CD14-positive monocyte (primary cell): ENCODE data around the gene AGRP. TPM values are rescaled to one million over a fixed set of nuclear protein-coding genes. Genes with fewer than 3 reads are reported as not detected.

Experiments used
- DNase-seq, 3 donors: peaks; one replicate each; pipeline ENCODE4 v3.0.0-alpha.2; 2011 to 2022
- H2AFZ ChIP-seq: 2 replicates; pipeline ENCODE4 v1.6.0; 2012; ENCODE audit warnings: mild to moderate bottlenecking, low read depth, low read length, inconsistent platforms; ENCODE audit not compliant: insufficient read depth, poor library complexity, severe bottlenecking
- H3K27ac ChIP-seq, 2 donors: 1 replicate in 1 of 2; 2 replicates in 1 of 2; pipeline ENCODE4 v1.5.1; 2012 to 2013; ENCODE audit warnings: low read length in 2 of 2, control low read depth in 1 of 2, inconsistent platforms in 1 of 2, low read depth in 1 of 2, mild to moderate bottlenecking in 1 of 2
- H3K27me3 ChIP-seq, 2 donors: one replicate each; pipeline versions ENCODE4 v1.6.0 to v1.6.1; 2011 to 2013; ENCODE audit warnings: low read length in 2 of 2; ENCODE audit not compliant: control insufficient read depth in 2 of 2, insufficient read depth in 2 of 2
- H3K36me3 ChIP-seq, 2 donors: replicated peaks in 1 of 2; 1 replicate in 1 of 2; 2 replicates in 1 of 2; pipeline versions ENCODE4 v1.5.1 to v1.6.1; 2012 to 2013; ENCODE audit warnings: low read length in 2 of 2, control low read depth in 1 of 2, inconsistent platforms in 1 of 2, mild to moderate bottlenecking in 1 of 2; ENCODE audit not compliant: insufficient read depth in 2 of 2, control insufficient read depth in 1 of 2
- H3K4me1 ChIP-seq, 2 donors: 1 replicate in 1 of 2; 2 replicates in 1 of 2; pipeline versions ENCODE4 v1.5.1 to v1.6.1; 2012 to 2013; ENCODE audit warnings: low read length in 2 of 2, control low read depth in 1 of 2, inconsistent platforms in 1 of 2, mild to moderate bottlenecking in 1 of 2, moderate library complexity in 1 of 2; ENCODE audit not compliant: insufficient read depth in 2 of 2, control insufficient read depth in 1 of 2
- H3K4me2 ChIP-seq: replicated peaks from 2 replicates; pipeline ENCODE3; 2012; ENCODE audit warnings: low read length, moderate library complexity, mild to moderate bottlenecking; ENCODE audit not compliant: poor library complexity, severe bottlenecking; ENCODE audit errors: extremely low read depth
- H3K4me3 ChIP-seq, 3 experiments: fragments of 200-600 bp in 1 of 3; sonication (generic) in 1 of 3; replicated peaks in 1 of 3; 1 replicate in 2 of 3; 2 replicates in 1 of 3; pipeline ENCODE4 v1.5.1; 2011 to 2013; ENCODE audit warnings: low read length in 3 of 3, mild to moderate bottlenecking in 3 of 3, control low read depth in 2 of 3, low read depth in 2 of 3, inconsistent platforms in 1 of 3, moderate library complexity in 1 of 3
- H3K79me2 ChIP-seq: 2 replicates; pipeline ENCODE4 v1.6.0; 2012; ENCODE audit warnings: mild to moderate bottlenecking, control low read depth, inconsistent platforms, low read length, moderate library complexity; ENCODE audit not compliant: insufficient read depth
- H3K9ac ChIP-seq: 2 replicates; pipeline ENCODE4 v1.6.0; 2017; ENCODE audit warnings: low read length, mild to moderate bottlenecking; ENCODE audit not compliant: insufficient read depth, poor library complexity, severe bottlenecking
- H3K9me3 ChIP-seq, 2 donors: replicated peaks in 1 of 2; 1 replicate in 1 of 2; 2 replicates in 1 of 2; pipeline versions ENCODE4 v1.5.1 to v1.6.1; 2012 to 2013; ENCODE audit warnings: low read length in 2 of 2, control low read depth in 1 of 2; ENCODE audit not compliant: control insufficient read depth in 1 of 2, insufficient read depth in 1 of 2
- H4K20me1 ChIP-seq: 2 replicates; pipeline ENCODE4 v1.6.0; 2012; ENCODE audit warnings: mild to moderate bottlenecking, low read length, control low read depth, moderate library complexity; ENCODE audit not compliant: insufficient read depth
- H3K27ac Mint-ChIP-seq, 7 donors: one replicate each; pipeline ENCODE4 v1.8.0; 2020; ENCODE audit warnings: mild to moderate bottlenecking in 7 of 7, mixed read lengths in 7 of 7, moderate library complexity in 6 of 7, inconsistent platforms in 2 of 7
- H3K27me3 Mint-ChIP-seq, 3 donors: one replicate each; pipeline ENCODE4 v1.8.0; 2021 to 2022; ENCODE audit warnings: low read depth in 3 of 3, mild to moderate bottlenecking in 3 of 3, mixed read lengths in 3 of 3, moderate library complexity in 3 of 3, inconsistent platforms in 1 of 3
- H3K36me3 Mint-ChIP-seq, 2 donors: one replicate each; pipeline ENCODE4 v1.8.0; 2020; ENCODE audit warnings: mixed read lengths in 2 of 2, inconsistent platforms in 1 of 2, mild to moderate bottlenecking in 1 of 2
- H3K4me1 Mint-ChIP-seq: one replicate; pipeline ENCODE4 v1.8.0; 2020; ENCODE audit warnings: mild to moderate bottlenecking, mixed read lengths
- H3K4me3 Mint-ChIP-seq, 2 donors: one replicate each; pipeline ENCODE4 v1.8.0; 2020; ENCODE audit warnings: mild to moderate bottlenecking in 2 of 2, mixed read lengths in 2 of 2, moderate library complexity in 1 of 2
- H3K9me3 Mint-ChIP-seq, 7 donors: one replicate each; pipeline ENCODE4 v1.8.0; 2020 to 2022; ENCODE audit warnings: mixed read lengths in 7 of 7, mild to moderate bottlenecking in 6 of 7, moderate library complexity in 6 of 7, inconsistent platforms in 2 of 7
- WGBS: methylation state at CpG from one replicate; pipeline ENCODE4 v1.1.5; 2013; ENCODE audit warnings: missing lambda C conversion rate; ENCODE audit not compliant: insufficient coverage; 5-methylcytosine and 5-hydroxymethylcytosine counted together
- intact Hi-C, 2 donors: fragments of 100-400 bp; cut with micrococcal nuclease; formaldehyde crosslinking; loops; one replicate each; pipeline versions ENCODE4 v1.15.0 to v1.15.1; 2023
- polyA plus RNA-seq, 3 donors: library from polyadenylated mRNA; depleted of rRNA in 1 of 3; unstranded in 2 of 3; stranded (reverse) in 1 of 3; fragments of 300-500 nt in 2 of 3; fragments of >200 nt in 1 of 3; fragmentation: Illumina TruSeq in 2 of 3; gene quantifications; 1 replicate in 2 of 3; 2 replicates in 1 of 3; pipeline ENCODE4 v1.2.3, GENCODE V29; 2012 to 2021
- TF ChIP-seq, protein P1 (sequence below): fragments of 200-600 bp; IDR thresholded peaks from one replicate; pipeline ENCODE4 v1.8.0; 2022; ENCODE audit warnings: antibody characterized with exemption, mild to moderate bottlenecking

AGRP gene
- polyA plus RNA-seq, 3 donors = 0.32 to 0.54 TPM; not detected in 1

- H3K27ac ChIP-seq = peak overlapping the region in 1 of 2 donors; percentile 70
- Mint-ChIP-seq H3K4me1 (peaks cover 27% of the 10 kb centered on the region), H3K9me3 (peaks cover 0 to 10% (median 0%) of the 10 kb centered on the region in 7 donors), H3K36me3 (peaks cover 51 to 72% of the 10 kb centered on the region in 2 donors), H3K27ac (peak overlapping the region in 4 of 7 donors; percentile 33 to 83 (median 80)), H3K4me3 (no peak overlapping the region), H3K27me3 (peaks cover 19 to 23% (median 20%) of the 10 kb centered on the region in 3 donors)
- H3K79me2 ChIP-seq = no peaks in the 10 kb centered on the region
- H3K4me1 ChIP-seq = peaks cover 18 to 26% of the 10 kb centered on the region in 2 donors
- peaks cover 47 to 52% of the 10 kb centered on the region in 2 donors for H3K36me3 ChIP-seq
- TF ChIP-seq, protein P1, sequence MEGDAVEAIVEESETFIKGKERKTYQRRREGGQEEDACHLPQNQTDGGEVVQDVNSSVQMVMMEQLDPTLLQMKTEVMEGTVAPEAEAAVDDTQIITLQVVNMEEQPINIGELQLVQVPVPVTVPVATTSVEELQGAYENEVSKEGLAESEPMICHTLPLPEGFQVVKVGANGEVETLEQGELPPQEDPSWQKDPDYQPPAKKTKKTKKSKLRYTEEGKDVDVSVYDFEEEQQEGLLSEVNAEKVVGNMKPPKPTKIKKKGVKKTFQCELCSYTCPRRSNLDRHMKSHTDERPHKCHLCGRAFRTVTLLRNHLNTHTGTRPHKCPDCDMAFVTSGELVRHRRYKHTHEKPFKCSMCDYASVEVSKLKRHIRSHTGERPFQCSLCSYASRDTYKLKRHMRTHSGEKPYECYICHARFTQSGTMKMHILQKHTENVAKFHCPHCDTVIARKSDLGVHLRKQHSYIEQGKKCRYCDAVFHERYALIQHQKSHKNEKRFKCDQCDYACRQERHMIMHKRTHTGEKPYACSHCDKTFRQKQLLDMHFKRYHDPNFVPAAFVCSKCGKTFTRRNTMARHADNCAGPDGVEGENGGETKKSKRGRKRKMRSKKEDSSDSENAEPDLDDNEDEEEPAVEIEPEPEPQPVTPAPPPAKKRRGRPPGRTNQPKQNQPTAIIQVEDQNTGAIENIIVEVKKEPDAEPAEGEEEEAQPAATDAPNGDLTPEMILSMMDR = no peak
- H3K9ac ChIP-seq = no peak overlapping the region
- no peaks in the 10 kb centered on the region for H3K9me3 ChIP-seq
- no peak overlapping the region for H3K4me2 ChIP-seq
- WGBS = 99% methylated on average over 7 of the region's 16 CpGs
- peaks cover 3 to 20% of the 10 kb centered on the region in 2 donors for H3K27me3 ChIP-seq
- intact Hi-C loops = no loop called here
- H2AFZ ChIP-seq = no peak overlapping the region
- H4K20me1 ChIP-seq = peaks cover 95% of the 10 kb centered on the region
- no peak for DNase-seq
- no peak overlapping the region for H3K4me3 ChIP-seq
These were observed 47.6 kb downstream of the AGRP start for GRCh38 chr16:67435758-67436164.

- Histone ChIP-seq H3K4me3 (no peak overlapping the region), H3K36me3 (peaks cover 23 to 27% of the 10 kb centered on the region in 2 donors), H2AFZ (no peak overlapping the region), H3K9ac (no peak overlapping the region), H3K79me2 (no peaks in the 10 kb centered on the region), H3K27me3 (peaks cover 22 to 44% of the 10 kb centered on the region in 2 donors), H4K20me1 (peaks cover 93% of the 10 kb centered on the region), H3K4me2 (no peak overlapping the region), H3K9me3 (peaks cover 0 to 9% of the 10 kb centered on the region in 2 donors), H3K4me1 (peaks cover 25 to 34% of the 10 kb centered on the region in 2 donors), H3K27ac (no peak overlapping the region)
- DNase-seq = no peak
- H3K27me3 Mint-ChIP-seq = peaks cover 42 to 48% (median 42%) of the 10 kb centered on the region in 3 donors
- TF ChIP-seq, protein P1 = no peak
- peaks cover 0 to 17% (median 3%) of the 10 kb centered on the region in 7 donors for H3K9me3 Mint-ChIP-seq
- 86% methylated on average over 3 of the region's 5 CpGs for WGBS
- H3K36me3 Mint-ChIP-seq = peaks cover 35 to 47% of the 10 kb centered on the region in 2 donors
- intact Hi-C loops = no loop called here
- no peak overlapping the region for H3K27ac Mint-ChIP-seq
- peaks cover 32% of the 10 kb centered on the region for H3K4me1 Mint-ChIP-seq
- peak overlapping the region in 1 of 2 donors; percentile 54 for H3K4me3 Mint-ChIP-seq
These were observed 50.1 kb downstream of the AGRP start for GRCh38 chr16:67433131-67433719.

Other genes starting within 250 kb of the AGRP start
- 100 to 1,000 TPM in 1 of 3 donors, 1 to 10 TPM in 2; 5.1 to 152 (median 5.5) TPM for gene FHOD1, start 236.1 kb downstream of the AGRP start, polyA plus RNA-seq
- gene SLC9A5, start 234.6 kb downstream of the AGRP start, polyA plus RNA-seq = 1 to 10 TPM in 1 of 3 donors, not detected in 2; 1.0 TPM
- 1 to 10 TPM in 2 of 3 donors, under 1 TPM in 1; 0.79 to 3.2 (median 3.0) TPM for gene PLEKHG4, start 204.0 kb downstream of the AGRP start, polyA plus RNA-seq
- not detected for gene KCTD19, start 156.8 kb downstream of the AGRP start, polyA plus RNA-seq
- 1 to 10 TPM in 2 of 3 donors, under 1 TPM in 1; 0.65 to 3.2 (median 1.8) TPM for gene LRRC36, start 156.7 kb downstream of the AGRP start, polyA plus RNA-seq
- gene TPPP3, start 90.0 kb downstream of the AGRP start, polyA plus RNA-seq = 100 to 1,000 TPM in 1 of 3 donors, 10 to 100 TPM in 2; 63.1 to 123 (median 78.6) TPM
- 10 to 100 TPM in 1 of 3 donors, 1 to 10 TPM in 2; 3.3 to 14.2 (median 6.0) TPM for gene ZDHHC1, start 67.1 kb downstream of the AGRP start, polyA plus RNA-seq
- gene HSD11B2, start 52.4 kb downstream of the AGRP start, polyA plus RNA-seq = not detected
- 100 to 1,000 TPM; 354 to 687 (median 631) TPM for gene ATP6V0D1, start 2.4 kb downstream of the AGRP start, polyA plus RNA-seq
- 100 to 1,000 TPM in 1 of 3 donors, 10 to 100 TPM in 1, 1 to 10 TPM in 1; 8.6 to 115 (median 17.5) TPM for gene RIPOR1, start 45.3 kb upstream of the AGRP start, polyA plus RNA-seq
- gene CTCF, start 79.0 kb upstream of the AGRP start, polyA plus RNA-seq = 10 to 100 TPM in 2 of 3 donors, 1 to 10 TPM in 1; 8.4 to 29.9 (median 17.7) TPM
- 1 to 10 TPM in 1 of 3 donors, under 1 TPM in 1, not detected in 1; 0.30 to 1.5 TPM for gene CARMIL2, start 161.6 kb upstream of the AGRP start, polyA plus RNA-seq
- 10 to 100 TPM; 11.8 to 26.0 (median 14.9) TPM for gene ACD, start 176.7 kb upstream of the AGRP start, polyA plus RNA-seq
- 1 to 10 TPM; 2.7 to 6.9 (median 6.1) TPM for gene PARD6A, start 177.4 kb upstream of the AGRP start, polyA plus RNA-seq
- gene ENKD1, start 183.2 kb upstream of the AGRP start, polyA plus RNA-seq = 1 to 10 TPM in 2 of 3 donors, under 1 TPM in 1; 0.92 to 6.2 (median 3.2) TPM
- 10 to 100 TPM in 1 of 3 donors, 1 to 10 TPM in 2; 4.1 to 11.3 (median 4.6) TPM for gene C16orf86, start 183.3 kb upstream of the AGRP start, polyA plus RNA-seq
- gene GFOD2, start 235.8 kb upstream of the AGRP start, polyA plus RNA-seq = 1 to 10 TPM; 3.7 to 9.4 (median 3.8) TPM